Left ventricle myocardium inferior (tissue), 1 donor: ENCODE data around the gene ARHGEF17. TPM values are rescaled to one million over a fixed set of nuclear protein-coding genes. Genes with fewer than 3 reads are reported as not detected.

ENCODE experiments used
- DNase-seq: peaks from one replicate; pipeline ENCODE4 v3.0.0-alpha.2; 2020
- H3K27ac ChIP-seq: fragments of 200-600 bp; replicated peaks from 2 replicates; pipeline ENCODE4 v1.8.0; 2021
- H3K27me3 ChIP-seq: fragments of 200-600 bp; 2 replicates; pipeline ENCODE4 v1.8.0; 2021; ENCODE audit warnings: low read depth
- H3K36me3 ChIP-seq: fragments of 200-600 bp; 2 replicates; pipeline ENCODE4 v1.8.0; 2021
- H3K4me1 ChIP-seq: fragments of 200-600 bp; 2 replicates; pipeline ENCODE4 v1.8.0; 2021
- H3K4me3 ChIP-seq: fragments of 200-600 bp; 2 replicates; pipeline ENCODE4 v1.8.0; 2021; ENCODE audit warnings: mild to moderate bottlenecking, moderate library complexity
- H3K9me3 ChIP-seq: fragments of 200-600 bp; replicated peaks from 2 replicates; pipeline ENCODE4 v1.8.0; 2021
- intact Hi-C: fragments of 100-400 bp; cut with micrococcal nuclease; formaldehyde crosslinking; loops from one replicate; pipeline ENCODE4 v1.11.0; 2022
- total RNA-seq: library from RNA; stranded (reverse); fragmentation: NEBNext Ultra II Directional; extraction: Animal tissue kit (Norgen Biotek cat#: 25700); gene quantifications from one replicate; pipeline ENCODE4 v1.2.1, GENCODE V29; 2021
- TF ChIP-seq, protein P1 (sequence below): fragments of 200-600 bp; IDR thresholded peaks from 2 replicates; pipeline ENCODE4 v1.8.0; 2021; ENCODE audit warnings: antibody characterized with exemption, mild to moderate bottlenecking, borderline replicate concordance
- donor health status: DM: no; HTN: yes; CAD: no; lungs with severe emphysema.

ARHGEF17 gene
- total RNA-seq, 1 donor from 2014 or later, result 53.1 TPM

DNA sequence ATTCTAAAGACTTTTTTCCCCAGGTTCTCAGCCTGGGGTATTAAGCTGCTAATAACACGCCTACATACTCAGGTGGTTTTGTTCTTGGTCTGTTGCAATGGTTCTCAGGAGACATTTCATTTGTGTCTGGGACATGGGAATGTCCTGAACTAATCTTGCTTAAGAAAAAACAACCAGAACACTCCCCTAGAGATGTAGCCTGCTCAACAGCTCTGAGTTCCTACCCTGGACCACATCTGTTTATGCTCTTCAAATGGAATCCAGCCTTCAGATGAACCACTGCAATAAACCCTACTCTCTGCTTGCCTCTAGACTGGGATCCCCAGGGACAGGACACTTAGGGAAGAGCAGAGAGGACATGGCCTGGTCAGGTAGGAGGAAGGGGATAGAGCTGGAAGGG, 98.1 kb downstream of the ARHGEF17 start:
- no peak overlapping the region for H3K4me3 ChIP-seq
- H3K9me3 ChIP-seq, result no peaks in the 10 kb centered on the region
- H3K27ac ChIP-seq, result no peak overlapping the region
- intact Hi-C loops, result loop anchor here (10.0 kb wide), 1 partner anchor 209 kb away; no protein-coding TSS in a partner anchor
- TF ChIP-seq, protein P1, sequence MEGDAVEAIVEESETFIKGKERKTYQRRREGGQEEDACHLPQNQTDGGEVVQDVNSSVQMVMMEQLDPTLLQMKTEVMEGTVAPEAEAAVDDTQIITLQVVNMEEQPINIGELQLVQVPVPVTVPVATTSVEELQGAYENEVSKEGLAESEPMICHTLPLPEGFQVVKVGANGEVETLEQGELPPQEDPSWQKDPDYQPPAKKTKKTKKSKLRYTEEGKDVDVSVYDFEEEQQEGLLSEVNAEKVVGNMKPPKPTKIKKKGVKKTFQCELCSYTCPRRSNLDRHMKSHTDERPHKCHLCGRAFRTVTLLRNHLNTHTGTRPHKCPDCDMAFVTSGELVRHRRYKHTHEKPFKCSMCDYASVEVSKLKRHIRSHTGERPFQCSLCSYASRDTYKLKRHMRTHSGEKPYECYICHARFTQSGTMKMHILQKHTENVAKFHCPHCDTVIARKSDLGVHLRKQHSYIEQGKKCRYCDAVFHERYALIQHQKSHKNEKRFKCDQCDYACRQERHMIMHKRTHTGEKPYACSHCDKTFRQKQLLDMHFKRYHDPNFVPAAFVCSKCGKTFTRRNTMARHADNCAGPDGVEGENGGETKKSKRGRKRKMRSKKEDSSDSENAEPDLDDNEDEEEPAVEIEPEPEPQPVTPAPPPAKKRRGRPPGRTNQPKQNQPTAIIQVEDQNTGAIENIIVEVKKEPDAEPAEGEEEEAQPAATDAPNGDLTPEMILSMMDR, result no peak
- H3K27me3 ChIP-seq, result no peaks in the 10 kb centered on the region
- peaks cover 33% of the 10 kb centered on the region for H3K36me3 ChIP-seq
- no peak for DNase-seq
- peaks cover 13% of the 10 kb centered on the region for H3K4me1 ChIP-seq

DNA sequence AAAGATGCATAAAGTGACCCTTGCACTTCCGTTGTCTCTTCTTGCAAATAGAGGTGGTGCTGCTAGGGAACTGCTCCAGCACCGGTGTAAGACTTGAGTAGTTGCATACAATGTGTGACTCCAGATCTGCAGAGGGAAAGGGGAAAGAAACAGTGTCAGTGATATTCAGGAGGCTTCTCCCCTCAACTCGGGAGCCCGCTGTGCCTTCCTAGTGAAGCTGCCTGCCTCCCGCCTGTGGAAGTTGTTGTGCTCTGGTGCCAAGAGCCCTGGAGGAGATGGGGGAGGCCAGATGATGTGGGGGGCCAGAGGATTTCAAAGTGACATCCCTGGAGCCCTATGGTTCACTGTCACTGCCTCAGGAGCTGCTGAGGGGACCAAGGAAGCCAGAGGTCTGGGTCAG, 98.5 kb downstream of the ARHGEF17 start:
- DNase-seq, result no peak
- intact Hi-C loops, result loop anchor here (10.0 kb wide), 1 partner anchor 208 kb away; no protein-coding TSS in a partner anchor
- no peaks in the 10 kb centered on the region for H3K27me3 ChIP-seq
- H3K4me1 ChIP-seq, result peaks cover 13% of the 10 kb centered on the region
- TF ChIP-seq, protein P1, result no peak
- H3K36me3 ChIP-seq, result peaks cover 37% of the 10 kb centered on the region
- no peaks in the 10 kb centered on the region for H3K9me3 ChIP-seq
- H3K27ac ChIP-seq, result no peak overlapping the region
- no peak overlapping the region for H3K4me3 ChIP-seq

DNA sequence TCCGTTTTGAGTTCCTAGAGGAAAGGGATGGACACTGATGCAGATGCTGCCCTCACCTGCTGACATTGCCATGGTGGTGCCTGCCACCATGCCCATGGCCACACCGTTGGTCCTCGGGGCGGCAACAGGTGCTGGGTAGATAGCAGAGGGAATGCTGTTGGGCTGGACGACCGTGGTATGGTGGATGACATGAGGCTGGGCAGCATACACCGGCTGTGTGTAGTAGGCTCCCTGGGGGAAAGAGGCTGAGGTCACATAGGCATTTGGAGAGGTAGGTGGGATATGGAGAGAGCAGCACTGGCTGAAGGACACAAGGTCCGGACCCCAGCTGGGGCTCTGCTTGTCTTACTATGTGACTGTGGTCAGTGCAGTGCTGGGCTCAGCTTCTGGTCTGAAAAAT, 101.4 kb downstream of the ARHGEF17 start:
- no peak overlapping the region for H3K4me3 ChIP-seq
- TF ChIP-seq, protein P1, result no peak
- H3K9me3 ChIP-seq, result no peaks in the 10 kb centered on the region
- intact Hi-C loops, result loop anchor here (10.0 kb wide), 1 partner anchor 205 kb away; no protein-coding TSS in a partner anchor
- H3K27ac ChIP-seq, result no peak overlapping the region
- peaks cover 7% of the 10 kb centered on the region for H3K4me1 ChIP-seq
- no peak for DNase-seq
- peaks cover 38% of the 10 kb centered on the region for H3K36me3 ChIP-seq
- no peaks in the 10 kb centered on the region for H3K27me3 ChIP-seq

DNA sequence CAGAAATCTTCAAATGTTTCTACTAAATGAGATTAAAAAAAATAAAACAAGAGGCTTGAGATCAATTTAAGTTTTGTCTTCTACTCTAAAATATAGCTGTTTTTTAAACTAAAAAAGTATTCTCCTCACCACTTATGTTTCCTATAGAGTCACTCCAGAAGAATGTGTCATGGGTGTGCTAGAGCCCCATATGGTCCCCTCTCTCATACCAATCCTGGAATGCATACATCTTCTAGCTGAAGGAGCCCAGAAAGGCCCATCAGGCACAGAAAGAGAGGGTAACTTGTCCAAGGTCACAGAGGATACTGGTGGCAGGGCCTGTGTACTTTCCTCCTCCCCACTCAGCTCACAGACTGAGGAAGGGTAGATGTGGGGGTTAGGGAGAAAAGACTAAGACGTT, 102.6 kb downstream of the ARHGEF17 start:
- Histone ChIP-seq H3K9me3 (no peaks in the 10 kb centered on the region), H3K36me3 (peaks cover 34% of the 10 kb centered on the region), H3K4me1 (peaks cover 17% of the 10 kb centered on the region), H3K27ac (no peak overlapping the region), H3K4me3 (no peak overlapping the region), H3K27me3 (no peaks in the 10 kb centered on the region)
- no peak for DNase-seq
- intact Hi-C loops, result loop anchor here (5.0 kb wide), 1 partner anchor 252 kb away; no protein-coding TSS in a partner anchor
- TF ChIP-seq, protein P1, result no peak

DNA sequence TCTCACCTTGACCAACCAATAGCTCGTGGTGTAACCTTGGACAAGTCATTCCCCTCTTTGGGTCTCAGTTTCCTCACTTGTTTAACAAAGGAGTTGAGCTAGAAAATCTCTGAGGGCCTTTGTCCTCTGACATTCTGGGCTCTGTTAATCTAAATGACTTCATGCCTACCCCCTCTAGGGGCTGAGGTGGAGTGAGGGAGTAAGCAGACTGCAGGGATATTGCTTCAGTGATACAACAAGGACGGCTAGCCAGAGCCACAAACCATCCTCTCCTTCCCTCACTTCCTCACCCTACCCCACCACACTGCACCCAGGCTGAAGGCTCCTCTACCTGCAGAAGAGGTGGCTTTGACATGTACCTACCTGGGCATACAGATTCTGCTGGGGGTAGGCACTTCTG, 103.0 kb downstream of the ARHGEF17 start:
- peaks cover 32% of the 10 kb centered on the region for H3K36me3 ChIP-seq
- H3K9me3 ChIP-seq, result no peaks in the 10 kb centered on the region
- TF ChIP-seq, protein P1, result no peak
- H3K27me3 ChIP-seq, result no peaks in the 10 kb centered on the region
- intact Hi-C loops, result loop anchor here (5.0 kb wide), 1 partner anchor 251 kb away; no protein-coding TSS in a partner anchor
- H3K4me1 ChIP-seq, result peaks cover 21% of the 10 kb centered on the region
- no peak for DNase-seq
- no peak overlapping the region for H3K27ac ChIP-seq
- H3K4me3 ChIP-seq, result no peak overlapping the region

DNA sequence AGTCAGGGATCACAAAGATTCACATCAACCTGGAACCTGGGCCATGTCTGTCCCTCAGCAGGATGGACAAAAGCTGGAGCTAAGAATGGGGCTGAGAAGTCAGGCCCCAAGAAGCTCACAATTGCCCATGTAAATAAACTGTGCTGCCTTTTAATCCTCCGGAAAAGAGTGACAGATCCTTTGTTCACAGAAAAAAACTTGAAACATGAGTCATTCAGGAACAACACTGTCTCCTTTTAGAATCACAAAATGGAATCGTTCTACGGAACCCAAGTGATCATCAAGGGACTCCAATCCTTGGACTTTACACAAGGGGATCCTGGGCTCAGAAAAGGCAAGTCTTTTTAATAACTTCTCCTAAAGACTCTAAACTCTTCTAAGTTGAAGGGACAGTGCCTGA, 104.2 kb downstream of the ARHGEF17 start:
- DNase-seq, result no peak

More for the DNA sequence above, 104.2 kb downstream of the ARHGEF17 start:
- TF ChIP-seq, protein P1, result no peak
- no peaks in the 10 kb centered on the region for H3K9me3 ChIP-seq
- H3K27ac ChIP-seq, result no peak overlapping the region
- H3K36me3 ChIP-seq, result peaks cover 27% of the 10 kb centered on the region
- no peaks in the 10 kb centered on the region for H3K27me3 ChIP-seq
- H3K4me1 ChIP-seq, result peaks cover 33% of the 10 kb centered on the region
- H3K4me3 ChIP-seq, result no peak overlapping the region
- intact Hi-C loops, result loop anchor here (5.0 kb wide), 1 partner anchor 250 kb away; no protein-coding TSS in a partner anchor
